Inflammatory macrophage (primary cell): ENCODE results near the gene UGT1A7.
A peak's percentile ranks its signal among the peaks of the same experiment; 100 is the strongest.
"Not testable (repeated sequence)": the region's sequence is repeated elsewhere in the genome, so short reads cannot be mapped to it uniquely, and the experiment has no call there.

Experiments
- DNase-seq, 2 donors: peaks; one replicate each; pipeline ENCODE4 v3.0.0-alpha.2; 2020 to 2022
- total RNA-seq, 18 experiments: gene quantifications; one replicate each; lab custom pipeline; 2026; ENCODE audit warnings: mixed read lengths in 6 of 18, inconsistent platforms in 2 of 18; lab: John Stamatoyannopoulos, UW

The UGT1A7 gene
- 0 to 0.07 (median 0) reads per million in 18 experiments for total RNA-seq

GRCh38 chr2:233681521-233682099, at the start of gene UGT1A7:
TSS of gene UGT1A7 (plus strand) at chr2:233681901. CDS start at chr2:233681938, 37 bp downstream.
- DNase-seq, result no peak

GRCh38 chr2:233636306-233636705, 45.4 kb upstream of the UGT1A7 start, which contains the start of gene UGT1A10:
TSS of gene UGT1A10 (plus strand) at chr2:233636448. CDS start at chr2:233636523, 75 bp downstream.
- not testable (repeated sequence) for DNase-seq

GRCh38 chr2:233638836-233639235, 42.9 kb upstream of the UGT1A7 start:
- no peak for DNase-seq

GRCh38 chr2:233639860-233640259, 41.8 kb upstream of the UGT1A7 start:
- no peak for DNase-seq

GRCh38 chr2:233643128-233643527, 38.6 kb upstream of the UGT1A7 start:
- no peak for DNase-seq

- not testable (repeated sequence) for DNase-seq
These were observed 35.7 kb upstream of the UGT1A7 start for GRCh38 chr2:233646033-233646432.

- no peak for DNase-seq
These were observed 30.7 kb upstream of the UGT1A7 start for GRCh38 chr2:233650981-233651380.

- DNase-seq, result no peak
These were observed 30.3 kb upstream of the UGT1A7 start for GRCh38 chr2:233651430-233651829.

GRCh38 chr2:233654501-233654900, 27.2 kb upstream of the UGT1A7 start:
- no peak for DNase-seq

GRCh38 chr2:233655043-233655442, 26.7 kb upstream of the UGT1A7 start:
- no peak for DNase-seq

GRCh38 chr2:233655943-233656342, 25.8 kb upstream of the UGT1A7 start:
- not testable (repeated sequence) for DNase-seq

GRCh38 chr2:233656443-233656842, 25.3 kb upstream of the UGT1A7 start:
- DNase-seq, result no peak

GRCh38 chr2:233658610-233659009, 23.1 kb upstream of the UGT1A7 start:
- DNase-seq, result no peak

GRCh38 chr2:233663911-233664310, 17.8 kb upstream of the UGT1A7 start:
- no peak for DNase-seq

- DNase-seq, result no peak
These were observed 13.0 kb upstream of the UGT1A7 start for GRCh38 chr2:233668605-233669260.

- no peak for DNase-seq
These were observed 10.2 kb upstream of the UGT1A7 start, which contains the start of gene UGT1A9 for GRCh38 chr2:233671290-233672161. TSS of gene UGT1A9 (plus strand) at chr2:233671898. CDS start at chr2:233671935, 37 bp downstream.

- DNase-seq, result no peak
These were observed 8.8 kb upstream of the UGT1A7 start for GRCh38 chr2:233672886-233673285.

- no peak for DNase-seq
These were observed 7.8 kb upstream of the UGT1A7 start for GRCh38 chr2:233673896-233674295.

- no peak for DNase-seq
These were observed 7.4 kb upstream of the UGT1A7 start for GRCh38 chr2:233674314-233674713.

- DNase-seq, result no peak
These were observed 6.7 kb upstream of the UGT1A7 start for GRCh38 chr2:233674995-233675394.

GRCh38 chr2:233676046-233676445, 5.7 kb upstream of the UGT1A7 start:
- DNase-seq, result no peak

GRCh38 chr2:233679196-233679595, 2.5 kb upstream of the UGT1A7 start:
- no peak for DNase-seq

GRCh38 chr2:233680361-233681045, 1.2 kb upstream of the UGT1A7 start:
- peak; percentile 34 to 51 for DNase-seq
